ENCODE results near the gene PPP1R14D. TPM values are rescaled to one million over a fixed set of nuclear protein-coding genes. Genes with fewer than 3 reads are reported as not detected.
"Not testable (repeated sequence)": the region's sequence is repeated elsewhere in the genome, so short reads cannot be mapped to it uniquely, and the experiment has no call there.

Gene PPP1R14D
- not detected for total RNA-seq
- long read RNA-seq = 0 reads

- intact Hi-C loops (cut with micrococcal nuclease) = no loop called here
- ATAC-seq (no peak), DNase-seq (no peak)
Observed at GRCh38 chr15:40828447-40829036, at the start of gene PPP1R14D. Gene PPP1R14D (minus strand): TSS chr15:40828708. CDS start chr15:40828641, 67 bp downstream.

GRCh38 chr15:40877694-40878093 is 49.2 kb upstream of the PPP1R14D start:
- DNase-seq (no peak), ATAC-seq (no peak)
- intact Hi-C loops (cut with micrococcal nuclease) = no loop called here

- intact Hi-C loops (cut with micrococcal nuclease) = no loop called here
- no peak for ATAC-seq
- no peak for DNase-seq
Observed at GRCh38 chr15:40875991-40876730, 47.7 kb upstream of the PPP1R14D start.

- DNase-seq (peak; percentile 58), ATAC-seq (peak; percentile 87)
- intact Hi-C loops (cut with micrococcal nuclease) = no loop called here
Observed at GRCh38 chr15:40873694-40874561, 45.4 kb upstream of the PPP1R14D start, which contains the start of gene RHOV. Gene RHOV (minus strand): TSS chr15:40874234. CDS start chr15:40874139, 95 bp downstream.

- intact Hi-C loops (cut with micrococcal nuclease) = no loop called here
- no peak for DNase-seq
- ATAC-seq = no peak
Observed at GRCh38 chr15:40872791-40873693, 44.5 kb upstream of the PPP1R14D start.

- DNase-seq (no peak), ATAC-seq (no peak)
- intact Hi-C loops (cut with micrococcal nuclease) = no loop called here
Observed at GRCh38 chr15:40871749-40872617, 43.5 kb upstream of the PPP1R14D start.

- ATAC-seq = no peak
Observed at GRCh38 chr15:40870716-40871115, 42.2 kb upstream of the PPP1R14D start.

GRCh38 chr15:40869686-40870085 is 41.2 kb upstream of the PPP1R14D start:
- DNase-seq (no peak), ATAC-seq (no peak)
- intact Hi-C loops (cut with micrococcal nuclease) = no loop called here

More at GRCh38 chr15:40870716-40871115, 42.2 kb upstream of the PPP1R14D start:
- no peak for DNase-seq
- intact Hi-C loops (cut with micrococcal nuclease) = no loop called here

- no peak for DNase-seq
- intact Hi-C loops (cut with micrococcal nuclease) = no loop called here
- ATAC-seq = no peak
Observed at GRCh38 chr15:40867199-40867598, 38.7 kb upstream of the PPP1R14D start.

GRCh38 chr15:40863660-40864270 is 35.3 kb upstream of the PPP1R14D start:
- intact Hi-C loops (cut with micrococcal nuclease) = no loop called here
- DNase-seq = no peak
- no peak for ATAC-seq

- DNase-seq; intact Hi-C loops (cut with micrococcal nuclease); ATAC-seq: not testable (repeated sequence)
Observed at GRCh38 chr15:40861147-40861546, 32.6 kb upstream of the PPP1R14D start.

GRCh38 chr15:40859206-40859851 is 30.8 kb upstream of the PPP1R14D start:
- ATAC-seq (peak; percentile 72), DNase-seq (peak; percentile 74)
- intact Hi-C loops (cut with micrococcal nuclease) = no loop called here

- intact Hi-C loops (cut with micrococcal nuclease) = no loop called here
- ATAC-seq (no peak), DNase-seq (no peak)
Observed at GRCh38 chr15:40858706-40859105, 30.2 kb upstream of the PPP1R14D start.

- ATAC-seq = peak; percentile 89
- DNase-seq = peak; percentile 77
- intact Hi-C loops (cut with micrococcal nuclease) = no loop called here
Observed at GRCh38 chr15:40857601-40858341, 29.3 kb upstream of the PPP1R14D start.

GRCh38 chr15:40856746-40857145 is 28.2 kb upstream of the PPP1R14D start:
- intact Hi-C loops (cut with micrococcal nuclease) = no loop called here
- ATAC-seq (no peak), DNase-seq (no peak)

- ATAC-seq (no peak), DNase-seq (no peak)
- intact Hi-C loops (cut with micrococcal nuclease) = no loop called here
Observed at GRCh38 chr15:40855706-40856234, 27.3 kb upstream of the PPP1R14D start.
